ENCODE results near the gene PSD4.

The PSD4 gene

DNA sequence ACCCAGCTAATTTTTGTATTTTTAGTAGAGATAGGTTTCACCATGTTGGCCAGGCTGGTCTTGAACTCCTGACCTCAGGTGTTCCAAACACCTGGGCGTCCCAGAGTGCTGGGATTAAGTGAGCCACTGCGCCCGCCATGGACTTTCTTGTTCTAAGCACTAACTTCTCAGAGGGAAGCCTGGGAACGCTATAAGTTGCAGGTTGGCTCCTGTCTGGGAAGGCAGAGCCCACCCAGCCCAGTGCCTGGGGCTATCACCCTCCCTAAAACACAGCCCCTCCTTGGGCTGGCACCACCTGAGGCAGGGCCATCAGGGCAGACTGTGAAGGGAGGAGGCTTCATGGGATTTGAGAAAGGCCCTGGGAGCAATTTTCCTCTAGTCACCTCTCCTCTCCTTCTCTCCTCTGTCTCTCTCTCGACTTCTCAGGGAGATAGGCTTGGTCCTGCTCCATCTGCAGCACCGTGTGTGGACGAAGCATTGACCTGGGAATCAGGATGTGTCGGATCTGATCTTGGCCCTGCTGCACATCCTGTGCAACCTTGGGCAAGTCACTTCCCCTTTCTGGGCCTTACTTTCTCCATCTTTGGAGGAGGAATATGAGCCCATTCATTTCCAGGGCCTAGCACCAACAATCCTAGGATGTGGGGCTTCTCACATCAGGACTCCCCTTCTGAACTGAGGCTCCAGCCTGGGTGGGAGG, 10.9 kb downstream of the PSD4 start:
- DNase-seq (ENCODE audit: low read depth in 3 of 3) = no peak

DNA sequence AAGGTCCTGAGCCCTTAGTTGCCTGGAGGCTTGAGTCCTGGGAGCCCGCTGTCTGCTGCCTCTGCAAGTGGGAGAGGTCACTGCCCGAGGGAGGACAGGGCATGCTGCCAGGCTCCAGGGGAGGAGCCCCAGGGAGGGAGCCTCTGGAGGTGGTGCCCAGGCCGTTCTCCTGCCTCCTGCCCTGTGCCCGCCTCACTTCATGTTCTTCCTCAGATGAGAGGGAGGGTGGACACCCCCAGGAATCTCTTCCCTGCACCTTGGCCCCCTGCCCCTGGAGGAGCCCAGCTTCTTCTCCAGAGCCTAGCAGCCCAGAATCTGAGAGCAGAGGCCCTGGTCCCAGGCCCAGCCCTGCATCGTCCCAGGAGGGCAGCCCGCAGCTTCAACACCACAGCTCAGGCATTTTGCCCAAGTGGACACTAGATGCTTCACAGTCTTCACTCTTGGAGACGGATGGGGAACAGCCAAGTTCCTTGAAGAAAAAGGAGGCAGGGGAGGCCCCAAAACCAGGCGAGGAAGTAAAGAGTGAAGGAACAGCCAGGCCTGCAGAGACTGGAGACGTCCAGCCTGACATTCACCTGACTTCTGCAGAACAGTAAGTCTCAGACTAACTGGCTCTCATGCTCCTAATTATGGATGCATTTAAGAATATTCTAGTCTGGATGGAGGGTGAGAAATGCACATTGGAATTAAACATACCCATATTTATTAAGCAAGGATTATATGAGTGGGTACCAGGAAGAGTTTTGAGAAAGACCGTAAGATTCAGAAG, 12.1 kb downstream of the PSD4 start:
- DNase-seq (ENCODE audit: low read depth in 3 of 3) = no peak

DNA sequence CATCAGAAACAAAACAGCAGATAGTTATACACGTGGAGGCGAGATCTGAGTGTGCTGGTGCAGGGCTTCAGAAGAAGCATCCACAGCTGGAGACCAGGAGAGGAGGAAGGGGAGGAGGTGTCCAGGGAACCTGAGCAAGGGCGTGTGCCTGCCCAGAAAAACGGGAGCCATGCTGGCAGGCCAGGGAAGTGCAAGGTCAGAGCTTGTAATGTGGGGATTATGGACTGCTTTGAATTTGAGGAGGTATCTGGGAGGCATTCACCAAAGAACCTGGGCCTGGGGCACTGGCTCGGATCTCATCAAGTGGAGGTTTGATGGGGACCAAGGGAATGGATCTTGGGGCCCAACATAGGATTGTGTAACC, 12.6 kb downstream of the PSD4 start:
- no peak for DNase-seq (ENCODE audit: low read depth in 3 of 3)

DNA sequence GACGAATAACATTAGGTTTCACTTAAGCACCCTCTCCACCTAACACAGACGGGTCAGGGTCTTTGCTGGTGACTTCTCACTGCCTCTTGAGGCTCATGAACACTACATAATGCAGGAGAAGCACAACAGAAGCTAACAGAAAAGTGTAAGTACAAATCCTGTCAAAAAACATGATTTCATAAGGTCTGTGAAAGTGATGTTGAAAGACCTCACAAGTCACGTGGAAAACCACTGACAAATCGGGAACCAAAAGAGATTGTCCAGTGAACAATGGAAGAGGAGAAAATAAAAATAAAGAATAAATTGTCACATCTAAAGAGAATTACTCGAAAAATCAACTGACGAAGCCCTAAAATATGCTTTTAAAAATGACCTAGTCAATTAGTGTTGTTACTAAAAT, 14.0 kb downstream of the PSD4 start:
- DNase-seq (ENCODE audit: low read depth in 3 of 3) = no peak

DNA sequence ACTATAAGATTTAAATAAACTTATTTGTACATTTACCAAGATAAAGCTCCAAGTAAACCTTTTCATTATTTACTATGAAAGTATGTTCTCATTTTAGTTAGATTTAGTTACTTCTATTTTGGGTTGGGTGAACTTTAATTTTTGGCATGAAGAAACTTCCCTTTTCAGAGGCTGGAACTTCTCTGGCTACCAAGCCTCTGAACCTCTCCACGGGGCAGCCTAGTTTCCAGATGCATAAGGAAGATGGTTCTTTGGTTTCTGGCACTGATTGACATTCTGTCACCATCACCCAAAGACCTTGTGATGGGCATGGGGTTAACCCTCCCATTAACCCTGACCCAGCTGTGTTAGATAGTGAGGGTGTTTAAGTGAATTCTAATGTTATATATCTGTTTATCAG, 17.1 kb downstream of the PSD4 start:
- no peak for DNase-seq (ENCODE audit: low read depth in 3 of 3)

DNA sequence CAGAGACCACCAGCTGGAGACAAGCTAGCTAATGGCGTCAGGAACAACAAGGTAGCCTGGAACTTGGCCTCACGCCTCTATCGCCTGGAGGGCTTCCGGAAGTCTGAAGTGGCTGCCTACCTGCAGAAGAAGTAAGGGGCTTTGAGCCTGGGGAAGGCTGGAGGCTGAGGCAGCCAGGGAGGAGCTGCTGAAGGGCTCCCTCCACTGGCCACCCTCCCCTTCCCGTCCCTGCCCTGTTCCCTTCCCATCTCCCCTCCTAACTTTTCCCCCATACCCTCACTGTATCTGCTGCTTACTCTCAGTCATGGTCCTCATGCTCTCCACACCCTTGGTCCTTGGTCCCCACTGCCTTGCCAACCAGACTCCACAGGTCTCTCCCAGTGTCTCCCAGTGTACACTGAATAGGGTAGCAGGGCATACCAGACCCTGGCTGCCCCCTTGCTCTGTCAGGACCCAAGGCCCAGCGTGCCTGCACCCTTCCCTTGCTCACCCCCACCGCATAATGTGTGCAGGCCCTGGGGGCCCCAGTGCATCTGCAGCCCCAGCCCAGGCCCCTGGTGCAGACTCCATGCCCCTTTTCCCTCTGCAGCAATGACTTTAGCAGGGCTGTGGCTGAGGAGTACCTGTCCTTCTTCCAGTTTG, 18.8 kb downstream of the PSD4 start:
- DNase-seq (ENCODE audit: low read depth in 3 of 3) = no peak

DNA sequence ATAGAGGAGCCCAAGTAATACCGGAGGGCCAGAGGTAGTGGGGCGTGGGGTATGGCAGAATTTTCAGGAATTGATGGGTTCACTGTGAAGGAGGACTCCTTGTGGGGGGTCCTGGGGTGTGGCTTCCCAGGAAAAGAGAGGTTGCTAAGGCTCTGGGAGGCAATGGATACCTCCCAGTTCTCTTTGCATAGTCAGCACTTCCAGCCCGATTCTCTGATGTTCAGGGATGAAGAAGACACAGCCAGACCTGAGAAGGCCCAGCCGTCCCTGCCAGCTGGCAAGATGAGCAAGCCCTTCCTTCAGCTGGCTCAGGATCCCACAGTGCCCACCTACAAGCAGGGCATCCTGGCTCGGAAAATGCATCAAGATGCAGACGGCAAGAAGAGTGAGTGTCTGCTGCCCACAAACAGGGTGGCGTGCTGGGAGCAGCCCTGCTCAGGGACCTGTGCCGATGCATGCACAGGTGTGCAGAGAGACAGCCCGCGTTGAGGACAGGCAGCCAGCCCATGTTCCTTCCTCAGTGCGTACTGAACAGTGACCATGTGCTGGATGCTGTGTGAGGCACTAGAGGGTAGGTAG, 22.2 kb downstream of the PSD4 start:
- no peak for DNase-seq (ENCODE audit: low read depth in 3 of 3)

DNA sequence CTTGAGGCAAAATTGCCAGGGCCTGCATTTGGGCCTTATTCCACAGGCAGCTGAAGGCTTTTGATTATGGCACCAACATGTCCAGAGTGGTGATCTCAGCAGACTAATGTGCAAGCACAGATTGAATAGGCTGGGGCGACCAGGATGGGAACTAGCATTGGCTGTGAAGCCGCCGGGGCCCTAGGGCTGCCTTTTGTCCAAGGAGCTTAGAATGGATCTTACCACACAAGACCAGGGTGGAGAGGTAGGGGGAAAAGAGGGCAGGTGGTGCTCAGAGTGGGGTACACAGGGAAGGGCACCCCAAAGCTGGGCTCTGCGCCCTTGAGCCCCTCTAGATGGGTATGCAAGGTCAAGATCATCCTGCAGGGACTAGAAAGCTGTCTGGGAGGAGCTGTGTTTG, 23.1 kb downstream of the PSD4 start:
- no peak for DNase-seq (ENCODE audit: low read depth in 3 of 3)

DNA sequence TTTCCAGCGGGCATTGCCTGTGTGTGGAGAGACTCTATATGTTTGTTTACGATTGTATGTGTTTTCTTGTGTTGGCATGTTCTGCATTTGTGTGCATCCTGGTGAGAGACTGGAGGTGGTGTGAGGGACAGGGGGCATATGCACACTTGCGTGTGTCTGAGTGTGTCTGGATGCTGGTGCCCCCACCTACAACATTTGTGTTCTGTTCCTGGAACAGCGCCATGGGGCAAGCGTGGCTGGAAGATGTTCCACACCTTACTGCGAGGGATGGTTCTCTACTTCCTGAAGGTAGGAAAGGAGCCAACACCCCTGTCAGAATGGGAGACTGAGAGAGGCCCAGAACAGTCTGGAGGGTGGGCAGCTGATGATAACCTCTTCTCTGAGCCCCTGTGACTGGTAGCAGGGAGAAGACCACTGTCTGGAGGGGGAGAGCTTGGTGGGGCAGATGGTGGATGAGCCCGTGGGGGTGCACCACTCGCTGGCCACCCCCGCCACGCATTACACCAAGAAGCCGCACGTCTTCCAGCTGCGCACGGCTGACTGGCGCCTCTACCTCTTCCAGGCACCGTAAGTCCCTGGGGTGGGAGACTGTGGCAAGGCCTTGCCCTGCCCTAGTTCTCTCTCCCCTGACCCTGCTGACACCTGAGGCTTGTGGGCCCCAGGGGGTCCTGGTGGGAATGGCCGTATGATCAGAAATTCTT, 23.7 kb downstream of the PSD4 start:
- no peak for DNase-seq (ENCODE audit: low read depth in 3 of 3)

DNA sequence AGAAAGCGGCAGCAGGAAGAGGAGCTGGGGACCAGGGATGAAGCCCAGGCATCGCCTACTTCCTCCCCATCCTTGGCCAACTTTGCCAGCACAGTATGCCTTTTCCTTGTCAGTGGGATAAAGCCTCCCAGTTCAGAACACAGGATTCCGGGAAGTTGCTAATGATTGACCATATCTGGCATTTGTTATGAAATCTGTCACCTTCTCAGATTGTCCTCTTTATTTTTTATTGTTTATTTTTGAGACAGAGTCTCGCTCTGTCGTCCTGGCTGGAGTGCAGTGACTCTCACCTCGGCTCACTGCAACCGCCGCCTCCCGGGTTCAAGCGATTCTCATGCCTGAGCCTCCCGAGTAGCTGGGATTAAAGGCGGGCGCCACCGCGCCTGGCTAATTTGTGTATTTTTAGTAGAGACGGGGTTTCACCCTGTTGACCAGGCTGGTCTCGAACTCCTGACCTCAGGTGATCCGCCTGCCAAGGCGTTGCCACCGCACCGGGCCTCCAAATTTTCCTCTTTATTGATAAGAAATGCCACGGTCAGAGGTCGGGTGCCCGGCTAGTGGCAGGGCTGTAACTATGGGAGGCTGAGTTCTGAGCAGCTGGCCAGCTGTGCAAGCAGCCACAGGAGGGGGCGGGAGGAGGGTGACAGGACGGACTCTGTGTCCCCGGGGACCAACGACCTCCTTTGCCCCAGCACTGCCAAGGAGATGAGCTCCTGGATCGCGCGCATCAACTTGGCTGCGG, 24.4 kb downstream of the PSD4 start:
- no peak for DNase-seq (ENCODE audit: low read depth in 3 of 3)

DNA sequence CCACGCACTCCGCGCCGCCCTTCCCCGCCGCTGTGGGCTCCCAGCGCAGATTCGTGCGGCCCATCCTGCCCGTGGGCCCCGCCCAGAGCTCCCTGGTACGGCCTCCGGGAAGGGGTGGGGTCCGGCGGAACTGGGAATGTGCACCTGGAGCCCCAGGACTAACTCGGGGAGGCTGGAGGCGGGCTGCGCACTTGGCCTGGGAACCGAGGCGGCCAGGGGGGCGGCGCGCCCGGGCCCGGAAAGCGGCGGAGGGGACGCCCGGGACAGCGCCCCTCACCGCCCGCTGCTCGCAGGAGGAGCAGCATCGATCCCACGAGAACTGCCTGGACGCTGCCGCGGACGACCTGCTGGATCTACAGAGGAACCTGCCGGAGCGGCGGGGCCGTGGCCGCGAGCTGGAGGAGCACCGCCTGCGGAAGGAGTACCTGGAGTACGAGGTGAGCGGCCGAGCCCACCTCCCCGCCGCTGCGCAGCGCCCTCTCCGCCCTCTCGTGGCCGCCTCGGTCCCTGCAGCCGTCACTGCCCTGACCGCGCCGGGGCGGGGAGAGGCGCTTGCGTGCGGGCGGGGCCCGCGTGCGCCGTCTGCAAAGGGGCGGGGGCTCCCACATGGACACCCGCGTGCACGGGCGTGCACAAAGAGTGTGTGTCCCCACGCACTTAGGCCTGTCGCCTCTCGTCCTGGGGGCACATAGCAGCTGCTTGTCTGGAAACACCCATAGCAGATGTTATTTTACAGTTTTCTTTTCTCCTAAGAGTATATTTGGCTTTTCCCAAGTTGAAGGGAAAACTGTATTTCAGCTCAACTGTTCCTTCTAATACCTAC, 25.2 kb downstream of the PSD4 start:
- peak; percentile 56 to 75 (median 67) for DNase-seq (ENCODE audit: low read depth in 3 of 3)

DNA sequence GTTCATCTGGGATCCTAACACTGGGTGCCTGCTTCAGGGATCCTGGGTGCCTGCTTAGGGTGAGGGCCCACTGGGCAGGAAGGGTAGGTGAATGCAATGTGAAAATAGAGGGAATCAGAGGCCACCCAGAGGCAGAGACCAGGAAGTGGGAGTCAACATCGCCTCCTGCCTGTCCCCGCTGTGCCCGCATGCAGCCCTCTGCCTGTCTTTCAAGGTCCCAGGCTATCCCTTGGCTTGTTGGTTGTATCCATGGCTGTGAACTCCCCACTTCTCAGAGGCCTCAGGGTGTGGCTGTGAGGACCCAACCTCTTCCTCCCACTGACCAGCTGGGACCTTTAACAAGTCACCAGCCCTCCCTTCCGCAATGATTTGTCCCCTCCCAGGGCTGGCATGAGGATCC, 26.5 kb downstream of the PSD4 start:
- no peak for DNase-seq (ENCODE audit: low read depth in 3 of 3)

DNA sequence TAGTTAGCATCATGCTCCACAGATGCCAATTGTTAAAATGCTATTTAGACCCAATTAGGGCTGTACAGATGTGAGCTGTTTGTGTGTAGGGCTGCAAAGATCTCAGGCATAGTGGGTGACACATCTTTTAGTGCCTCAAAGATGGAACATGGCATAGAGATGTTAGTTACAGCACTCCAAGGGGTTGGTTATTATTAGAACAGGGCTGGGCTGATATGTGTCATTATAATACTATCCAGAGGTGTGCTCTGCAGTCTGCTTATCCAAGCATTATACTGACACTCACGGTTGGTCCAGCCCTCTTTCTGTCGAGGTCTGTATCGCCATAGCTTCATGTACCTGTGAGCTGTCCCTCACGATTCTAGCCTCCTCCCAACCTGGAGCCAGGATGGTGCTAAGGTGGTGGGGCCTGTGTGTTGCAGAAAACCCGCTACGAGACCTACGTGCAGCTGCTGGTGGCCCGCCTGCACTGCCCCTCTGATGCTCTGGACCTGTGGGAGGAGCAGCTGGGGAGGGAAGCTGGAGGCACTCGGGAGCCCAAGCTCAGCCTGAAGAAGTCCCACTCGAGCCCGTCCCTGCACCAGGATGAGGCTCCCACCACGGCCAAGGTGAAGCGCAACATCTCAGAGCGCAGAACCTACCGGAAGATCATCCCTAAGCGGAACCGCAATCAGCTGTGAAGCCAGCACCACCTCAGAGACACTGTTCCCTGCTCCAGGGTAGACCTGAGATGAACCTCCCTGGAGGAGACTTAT, 27.1 kb downstream of the PSD4 start:
- no peak for DNase-seq (ENCODE audit: low read depth in 3 of 3)

DNA sequence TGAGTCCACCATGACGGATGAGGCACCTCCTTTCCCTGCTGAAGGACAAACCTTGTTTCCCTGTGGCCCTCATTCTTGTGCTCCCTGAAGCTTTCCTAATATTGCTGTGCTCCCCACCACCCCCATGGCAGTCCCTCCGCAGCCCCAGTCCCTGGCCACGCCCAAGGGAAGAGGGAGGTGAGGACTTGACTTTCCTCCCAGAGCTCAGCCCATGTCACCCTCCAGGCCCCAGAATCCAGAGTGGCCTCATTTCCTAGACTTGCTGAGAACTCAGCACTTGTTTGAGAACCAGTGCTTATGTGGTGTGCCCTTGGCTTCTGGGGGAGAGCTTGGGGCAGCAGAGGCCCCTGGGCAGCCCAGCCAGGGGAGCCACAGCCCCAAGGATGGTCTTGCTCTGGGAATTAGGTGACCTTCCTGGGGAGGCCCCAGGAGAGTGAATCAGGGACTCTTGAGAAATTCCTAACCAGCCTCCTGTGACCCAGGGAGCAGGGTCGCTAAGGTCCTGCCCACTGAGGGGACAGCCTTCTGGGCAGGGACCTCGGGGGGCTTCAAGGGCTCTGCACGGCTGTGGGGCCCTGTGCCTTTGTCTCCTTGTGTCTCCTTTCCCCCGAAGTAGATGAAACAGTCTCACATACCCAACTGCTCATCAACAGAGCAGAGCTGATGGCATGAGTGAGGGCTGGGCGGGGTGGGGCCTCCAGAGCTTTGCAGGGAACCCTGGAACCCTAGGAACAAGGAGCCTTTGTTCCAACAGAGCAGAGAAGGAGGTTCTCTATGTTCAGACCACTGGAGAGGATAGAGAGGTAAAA, 27.9 kb downstream of the PSD4 start:
- no peak for DNase-seq (ENCODE audit: low read depth in 3 of 3)

DNA sequence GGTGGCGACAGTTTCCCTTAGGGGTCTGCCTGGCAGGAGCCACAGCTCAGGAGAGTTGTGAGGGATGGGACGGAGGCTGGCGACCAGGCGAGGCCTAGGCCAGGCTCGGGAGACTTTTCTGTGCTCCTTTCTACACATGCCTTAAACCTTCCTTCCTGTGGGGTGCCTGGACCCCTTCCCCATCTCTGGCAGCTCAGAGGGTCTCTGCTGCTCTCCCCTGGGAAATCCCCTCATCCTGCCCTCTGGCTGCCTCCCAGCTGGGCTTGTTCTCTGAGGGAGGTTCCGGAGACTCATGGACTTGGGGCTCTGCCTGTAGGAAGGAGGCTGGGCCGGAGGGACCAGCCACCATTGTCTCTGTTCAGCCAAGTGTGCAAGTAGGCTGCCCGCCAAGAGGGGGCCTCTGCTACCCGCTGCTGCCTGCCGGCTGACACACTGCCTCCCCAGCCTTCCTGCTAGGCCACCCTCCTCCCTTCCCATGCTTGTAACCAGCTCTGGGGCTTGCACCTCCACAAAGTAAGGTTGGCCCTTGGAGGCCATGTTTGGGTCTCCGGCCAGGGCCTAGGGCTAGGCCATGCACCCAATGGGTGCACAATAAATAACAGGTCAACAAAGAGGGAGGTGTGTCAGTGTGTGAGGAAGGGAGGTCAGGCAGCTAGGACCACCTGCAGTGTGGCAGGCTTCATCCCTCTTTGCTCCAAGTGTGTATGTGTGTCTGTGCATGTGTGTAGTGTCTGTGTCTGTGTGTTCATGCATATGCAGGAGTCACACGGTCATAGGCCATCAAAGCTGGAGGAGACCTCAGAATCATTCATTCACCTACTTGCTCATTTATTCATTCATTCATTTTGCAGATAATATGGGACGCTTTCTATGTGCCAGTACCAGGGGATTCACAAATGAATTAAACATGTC, 28.8 kb downstream of the PSD4 start:
- DNase-seq (ENCODE audit: low read depth in 3 of 3) = no peak

DNA sequence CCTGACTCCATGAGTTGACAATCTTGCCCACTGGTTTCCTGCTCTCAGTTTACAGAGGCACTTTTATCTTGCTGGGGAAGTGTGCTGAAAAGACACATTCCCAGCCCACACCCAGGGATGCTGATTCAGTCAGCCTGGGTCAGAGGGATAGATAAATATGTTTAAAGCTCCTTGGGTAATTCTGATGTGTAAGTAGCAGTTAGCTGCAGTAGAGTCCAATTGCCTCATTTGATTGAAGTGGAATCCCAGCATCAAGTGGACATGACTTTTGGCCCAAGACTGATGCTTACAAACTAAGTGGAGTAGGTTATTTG, 29.4 kb downstream of the PSD4 start:
- DNase-seq (ENCODE audit: low read depth in 3 of 3) = no peak

DNA sequence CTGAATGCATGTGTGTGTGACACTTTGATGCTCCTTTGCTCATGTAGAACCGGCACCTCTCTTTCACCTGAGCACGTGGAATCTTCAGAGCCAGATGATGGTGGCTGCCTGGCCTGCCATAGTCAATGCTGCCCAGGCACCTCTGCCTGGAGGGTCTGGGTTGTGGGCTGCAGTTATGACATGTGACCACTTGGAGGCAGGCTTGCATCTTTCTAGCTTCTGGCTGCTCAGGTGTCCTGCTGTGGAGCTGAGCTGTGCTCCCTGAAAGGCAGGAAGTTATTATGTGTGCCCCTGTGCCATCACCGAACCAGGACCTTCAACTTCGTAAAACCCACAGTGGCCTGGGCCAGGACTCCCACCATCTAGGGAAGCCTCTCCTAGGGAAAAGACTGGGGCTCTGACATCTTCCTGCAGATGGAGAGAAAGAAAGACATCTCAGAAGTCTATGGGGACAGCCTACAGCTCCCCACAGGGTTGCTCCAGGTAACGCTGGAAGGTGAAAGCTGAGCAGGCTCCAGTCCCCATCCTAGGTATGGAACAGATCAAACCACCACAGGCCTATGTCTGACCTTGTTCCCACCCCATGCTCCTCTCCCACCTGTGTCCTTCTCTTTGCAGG, 30.2 kb downstream of the PSD4 start:
- peak; percentile 52 to 64 (median 55) for DNase-seq (ENCODE audit: low read depth in 3 of 3)

DNA sequence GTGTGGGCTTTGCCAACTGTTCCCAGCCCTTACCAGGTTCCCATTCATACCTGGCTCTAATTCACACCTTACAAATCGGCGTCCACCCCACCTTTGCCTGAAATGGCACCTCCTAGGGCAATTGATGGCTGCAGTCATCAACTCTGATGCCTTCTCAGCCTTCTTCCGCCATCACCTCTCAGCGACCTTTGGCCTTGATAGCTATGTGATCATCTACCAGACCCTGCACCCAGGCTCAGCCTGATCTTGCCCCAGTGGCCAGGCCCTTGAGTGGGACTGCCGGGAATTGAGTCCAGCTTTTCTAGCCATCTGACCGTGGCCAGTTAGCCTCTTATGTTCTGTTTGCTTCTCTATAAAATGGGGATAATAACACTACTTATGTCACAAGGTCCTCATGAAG, 32.5 kb downstream of the PSD4 start:
- no peak for DNase-seq (ENCODE audit: low read depth in 3 of 3)

Measured in stimulated activated CD4-positive, alpha-beta T cell treated with anti-CD3 and anti-CD28 coated beads, TNF-alpha, amount 100 ng/mL, for 48 hours (primary cell).